ENCODE measurements around the gene CMYA5. TPM values are rescaled to one million over a fixed set of nuclear protein-coding genes. Genes with fewer than 3 reads are reported as not detected.
A peak's percentile ranks its signal among the peaks of the same experiment; 100 is the strongest.

The CMYA5 gene
- total and polyA plus RNA-seq, 2 of the 4 experiments (the other 2 are of a cell fraction) = 0.39 to 0.90 TPM

GRCh38 chr5:79806741-79807140, 117.1 kb downstream of the CMYA5 start:
- no peaks in the 10 kb centered on the region; the same call in 1 of the 2 replicates for H3K4me1 ChIP-seq (ENCODE audit: control insufficient read depth, insufficient read depth, low read length)
- H3K18ac ChIP-seq (ENCODE audit: low read depth, low read length) = no peak overlapping the region
- no peak for DNase-seq
- H4K20me1 ChIP-seq (ENCODE audit: insufficient read depth, low read length) = no peaks in the 10 kb centered on the region
- no CpG with 5 or more reads among the region's 3 CpGs for WGBS, 2 experiments (ENCODE audit: extremely low coverage in 2 of 2, insufficient read length in 1 of 2)
- no peaks in the 10 kb centered on the region for H3K9me1 ChIP-seq (ENCODE audit: insufficient read depth, low read length)
- no peak overlapping the region for H2BK15ac ChIP-seq (ENCODE audit: low read depth, low read length)
- in situ Hi-C loops (cut with MboI; ENCODE audit: low sequenced_read_pairs) (no loop called here), intact Hi-C loops (cut with micrococcal nuclease) (no loop called here), dilution Hi-C loops (cut with HindIII; ENCODE audit: low sequenced_read_pairs, unreplicated experiment) (no loop called here)
- no peak overlapping the region for H3K9ac ChIP-seq (ENCODE audit: low read depth, low read length)
- H2BK120ac ChIP-seq (ENCODE audit: low read depth, low read length) = no peak overlapping the region
- no peak overlapping the region for H3K23ac ChIP-seq (ENCODE audit: low read depth, low read length)
- no peaks in the 10 kb centered on the region for H3K9me3 ChIP-seq (ENCODE audit: control insufficient read depth, insufficient read depth, low read length)
- H3K79me1 ChIP-seq (ENCODE audit: low read depth in 1 of 2, low read length in 2 of 2) = no peaks in the 10 kb centered on the region
- peaks cover 7% of the 10 kb centered on the region for H3K27me3 ChIP-seq (ENCODE audit: control insufficient read depth, insufficient read depth, low read length)
- H3K56ac ChIP-seq (ENCODE audit: extremely low read depth, insufficient read depth, low read length) = no peak overlapping the region
- no peak overlapping the region for H3K27ac ChIP-seq (ENCODE audit: insufficient read depth, low read length)
- H2BK5ac ChIP-seq (ENCODE audit: low read depth, low read length, poor library complexity, severe bottlenecking) = no peak overlapping the region
- H3K4ac ChIP-seq (ENCODE audit: low read depth, low read length) = no peak overlapping the region
- no peak overlapping the region for H4K5ac ChIP-seq (ENCODE audit: low read depth, low read length)
- no peak overlapping the region for H3K4me3 ChIP-seq (ENCODE audit: insufficient read depth, low read depth, low read length)
- no peak overlapping the region for H2AK5ac ChIP-seq (ENCODE audit: low read depth, low read length)
- no peaks in the 10 kb centered on the region for H3K36me3 ChIP-seq (ENCODE audit: control insufficient read depth, insufficient read depth, low read length)
- H2AK9ac ChIP-seq (replicated peaks; ENCODE audit: low read depth, low read length, poor library complexity) = no peak overlapping the region
- no peak overlapping the region for H3K14ac ChIP-seq (replicated peaks; ENCODE audit: low read depth, low read length)
- no TSS peak for BruUV-seq (replicated peaks)
- no peak overlapping the region for H2AFZ ChIP-seq (replicated peaks; ENCODE audit: low read length, poor library complexity)
- TF ChIP-seq MAZ (IDR thresholded peaks at IDR 0.05; ENCODE audit: borderline replicate concordance, low read depth, low read length) = no peak
- no peak for TF ChIP-seq MAFK (IDR thresholded peaks at IDR 0.05; ENCODE audit: low read depth, low read length)
- no peak for TF ChIP-seq RFX5 (IDR thresholded peaks at IDR 0.05; ENCODE audit: low read depth, low read length)
- no peak for TF ChIP-seq ELK1 (IDR thresholded peaks at IDR 0.05; ENCODE audit: borderline replicate concordance, low read depth, low read length)
- no peak for TF ChIP-seq RAD21 (IDR thresholded peaks at IDR 0.05; ENCODE audit: low read length)
- no peak for TF ChIP-seq USF2 (IDR thresholded peaks at IDR 0.05; ENCODE audit: low read depth, low read length)
- CTCF ChIA-PET = no interaction called here
- POLR2A ChIA-PET (ENCODE audit: unreplicated experiment) = no interaction called here
- H3K4me2 ChIP-seq (ENCODE audit: low read depth, low read length) = no peak overlapping the region
- no peak overlapping the region for H4K91ac ChIP-seq (ENCODE audit: insufficient read depth, low read depth, low read length)
- no peak overlapping the region for H2BK20ac ChIP-seq (ENCODE audit: low read depth, low read length)
- peak; percentile 56; the same call in 1 of the 2 replicates for ATAC-seq (ENCODE audit: low read depth)
- H4K8ac ChIP-seq (ENCODE audit: low read depth in 2 of 2, low read length in 2 of 2) = no peak overlapping the region
